Endothelial cell of umbilical vein (primary cell): ENCODE measurements around the gene RABEP2. TPM values are rescaled to one million over a fixed set of nuclear protein-coding genes. Genes with fewer than 3 reads are reported as not detected.

Source experiments
- BruUV-seq: library from RNA; stranded (reverse); fragments of 400-500 nt; replicated peaks from 2 replicates; lab custom pipeline; 2021; lab: Mats Ljungman, UMichigan
- CTCF ChIA-PET: fragments of 300-600, 350-600 bp; sonication (Branson Sonifier 250); formaldehyde crosslinking; loops from one replicate; lab custom pipeline; 2021; ENCODE audit warnings: antibody characterized with exemption, inconsistent platforms; lab: Charles Lee
- POLR2A ChIA-PET: fragments of 300-600, 350-600 bp; sonication (Branson Sonifier 250); formaldehyde crosslinking; loops from one replicate; lab custom pipeline; 2021; ENCODE audit warnings: antibody characterized with exemption, inconsistent platforms; lab: Charles Lee
- DNase-seq: peaks from one replicate; pipeline ENCODE4 v3.0.0-alpha.2; 2011; ENCODE audit warnings: low read depth, low spot score
- FAIRE-seq: peaks from 2 replicates; lab custom pipeline; 2011; peaks lifted over from hg19 to GRCh38; lab: Jason Lieb, UNC
- H2AFZ ChIP-seq: 2 replicates; pipeline ENCODE4 v1.6.0; 2012; ENCODE audit warnings: low read depth, low read length, control low read depth, inconsistent platforms
- H3K27ac ChIP-seq: 2 replicates; pipeline ENCODE4 v1.5.1; 2011; ENCODE audit warnings: low read depth, mild to moderate bottlenecking, control low read depth, low read length, moderate library complexity; ENCODE audit not compliant: insufficient read depth
- H3K27me3 ChIP-seq, 2 experiments: 2 replicates each; pipeline versions ENCODE4 v1.6.0 to v1.6.1; 2011; ENCODE audit warnings: low read length in 2 of 2, mixed read lengths in 1 of 2; ENCODE audit not compliant: control insufficient read depth in 2 of 2, insufficient read depth in 2 of 2
- H3K36me3 ChIP-seq, 2 experiments: 2 replicates in 1 of 2; 3 replicates in 1 of 2; pipeline ENCODE4 v1.5.1; 2011; ENCODE audit warnings: low read length in 2 of 2, mild to moderate bottlenecking in 1 of 2, moderate library complexity in 1 of 2; ENCODE audit not compliant: control insufficient read depth in 2 of 2, insufficient read depth in 2 of 2; ENCODE audit errors: extremely low read depth in 1 of 2
- H3K4me1 ChIP-seq: 3 replicates; pipeline ENCODE4 v1.5.1; 2011; ENCODE audit warnings: mild to moderate bottlenecking, low read length; ENCODE audit not compliant: control insufficient read depth, insufficient read depth; ENCODE audit errors: extremely low read depth
- H3K4me2 ChIP-seq: 2 replicates; pipeline ENCODE4 v1.6.1; 2011; ENCODE audit warnings: low read length, control low read depth, mixed read lengths; ENCODE audit not compliant: insufficient read depth
- H3K4me3 ChIP-seq, 3 experiments: fragments of 200-600 bp in 1 of 3; sonication (generic), shearing (Covaris generic) in 1 of 3; replicated peaks in 1 of 3; 2 replicates each; pipeline ENCODE4 v1.5.1; 2011 to 2016; ENCODE audit warnings: control low read depth in 3 of 3, low read length in 3 of 3, mild to moderate bottlenecking in 2 of 3, inconsistent platforms in 1 of 3, low read depth in 1 of 3, moderate library complexity in 1 of 3; ENCODE audit not compliant: insufficient read depth in 1 of 3
- H3K79me2 ChIP-seq: 2 replicates; pipeline ENCODE4 v1.6.0; 2012; ENCODE audit warnings: low read length, inconsistent platforms; ENCODE audit not compliant: control insufficient read depth, insufficient read depth
- H3K9ac ChIP-seq: replicated peaks from 2 replicates; pipeline ENCODE3; 2011; ENCODE audit warnings: low read length, control low read depth; ENCODE audit not compliant: insufficient read depth; ENCODE audit errors: extremely low read depth
- H3K9me1 ChIP-seq: replicated peaks from 3 replicates; pipeline ENCODE4 v1.6.0; 2011; ENCODE audit warnings: mild to moderate bottlenecking, low read length; ENCODE audit not compliant: control insufficient read depth, insufficient read depth; ENCODE audit errors: extremely low read depth
- H3K9me3 ChIP-seq: replicated peaks from 2 replicates; pipeline ENCODE4 v1.5.1; 2012; ENCODE audit warnings: low read length, inconsistent platforms; ENCODE audit not compliant: control insufficient read depth, insufficient read depth
- H4K20me1 ChIP-seq: replicated peaks from 2 replicates; pipeline ENCODE3; 2011; ENCODE audit warnings: mild to moderate bottlenecking, low read length; ENCODE audit not compliant: control insufficient read depth, insufficient read depth; ENCODE audit errors: extremely low read depth
- CTCF ChIP-seq, 2 donors: IDR thresholded peaks; 1 replicate in 1 of 2; 2 replicates in 1 of 2; pipeline ENCODE4 v1.5.1; 2011; ENCODE audit warnings: low read length in 2 of 2, mild to moderate bottlenecking in 2 of 2, moderate library complexity in 2 of 2, control low read depth in 1 of 2, inconsistent platforms in 1 of 2, low read depth in 1 of 2; ENCODE audit not compliant: insufficient read depth in 1 of 2; ENCODE audit errors: extremely low read depth in 1 of 2
- EZH2 ChIP-seq: IDR thresholded peaks from 2 replicates; pipeline ENCODE4 v1.6.1; 2012; ENCODE audit warnings: borderline replicate concordance, low read depth, mild to moderate bottlenecking, moderate library complexity, low read length, inconsistent platforms; ENCODE audit not compliant: severe bottlenecking
- FOS ChIP-seq: IDR thresholded peaks from 2 replicates; pipeline ENCODE4 v1.6.1; 2011; ENCODE audit warnings: mild to moderate bottlenecking, low read length, moderate library complexity, borderline replicate concordance; ENCODE audit not compliant: insufficient read depth
- GATA2 ChIP-seq: IDR thresholded peaks from 2 replicates; pipeline ENCODE4 v1.7.0; 2011; ENCODE audit warnings: low read depth, mild to moderate bottlenecking, moderate library complexity, mixed read lengths, low read length; ENCODE audit not compliant: insufficient read length, insufficient read depth
- JUN ChIP-seq: IDR thresholded peaks from 2 replicates; pipeline ENCODE4 v1.6.1; 2011; ENCODE audit warnings: borderline replicate concordance, low read depth; ENCODE audit not compliant: insufficient read length, insufficient read depth
- MYC ChIP-seq: IDR thresholded peaks from one replicate; pipeline ENCODE4 v1.6.1; 2011; ENCODE audit warnings: mild to moderate bottlenecking, low read depth, low read length
- POLR2A ChIP-seq: IDR thresholded peaks from 2 replicates; pipeline ENCODE4 v1.6.1; 2012; ENCODE audit warnings: low read depth, mild to moderate bottlenecking, control low read depth, low read length
- POLR2AphosphoS5 ChIP-seq: IDR thresholded peaks from 2 replicates; pipeline ENCODE4 v1.6.1; 2012; ENCODE audit warnings: low read depth, mild to moderate bottlenecking, control low read depth, low read length, moderate library complexity; ENCODE audit not compliant: insufficient read depth
- dilution Hi-C: fragments of 300-500 bp; cut with MboI; formaldehyde crosslinking; loops from one replicate; pipeline ENCODE4 v1.15.0; 2019; ENCODE audit warnings: low sequenced_read_pairs; ENCODE audit not compliant: extremely low pct_ligation_motif_present
- intact Hi-C: fragments of 100-400 bp; cut with micrococcal nuclease; formaldehyde crosslinking; loops from one replicate; pipeline ENCODE4 v1.10.0; 2022
- polyA plus RNA-seq, 4 experiments: library from polyadenylated mRNA; depleted of rRNA in 3 of 4; stranded (reverse) in 3 of 4; unstranded in 1 of 4; fragments of >200 nt; gene quantifications; 2 replicates each; pipeline versions ENCODE4 v1.2.1 to v1.2.3, GENCODE V29; 2011 to 2012; ENCODE audit warnings: missing spikeins in 1 of 4
- total RNA-seq: library from RNA; stranded (reverse); gene quantifications from 2 replicates; pipeline ENCODE4 v1.2.3, GENCODE V29; 2021
- TF ChIP-seq, protein P1 (sequence below): IDR thresholded peaks from 2 replicates; pipeline ENCODE4 v1.6.1; 2011; ENCODE audit not compliant: insufficient read depth, insufficient read length

RABEP2 gene
- total and polyA plus RNA-seq, 2 donors (not counting 3 experiments of a cell fraction or from before 2014, with no cell fraction given): 25.9 to 37.4 TPM

DNA sequence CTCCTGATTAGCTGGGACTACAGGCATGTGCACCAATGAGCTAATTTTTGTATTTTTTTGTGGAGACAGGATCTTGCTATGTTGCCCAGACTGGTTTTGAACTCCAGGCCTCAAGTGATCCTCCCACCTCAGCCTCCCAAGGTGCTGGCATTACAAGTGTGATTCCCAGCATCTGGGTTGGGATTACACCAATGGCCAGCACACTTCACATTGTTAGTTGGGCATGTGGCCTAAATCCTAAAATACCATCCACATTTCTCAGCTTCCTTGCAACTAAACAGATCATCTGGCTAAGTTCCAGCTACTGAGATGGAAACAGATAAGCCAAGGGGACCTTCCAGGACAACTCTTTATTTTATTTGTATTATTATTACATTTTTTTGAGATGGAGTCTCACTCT is 9.9 kb downstream of the RABEP2 start:
- Histone ChIP-seq H3K27me3 (no peaks in the 10 kb centered on the region), H2AFZ (no peak overlapping the region), H3K79me2 (no peaks in the 10 kb centered on the region), H3K4me1 (no peaks in the 10 kb centered on the region), H3K36me3 (peaks cover 0 to 22% of the 10 kb centered on the region in 2 experiments), H3K9me3 (no peaks in the 10 kb centered on the region), H3K4me3 (no peak overlapping the region), H3K9ac (no peak overlapping the region), H4K20me1 (no peaks in the 10 kb centered on the region), H3K4me2 (no peak overlapping the region), H3K27ac (no peak overlapping the region), H3K9me1 (no peaks in the 10 kb centered on the region)
- TF ChIP-seq POLR2A (no peak), JUN (no peak), EZH2 (no peak), CTCF (IDR thresholded peaks at IDR 0.05; ENCODE audit: extremely low read depth in 1 of 2, insufficient read depth in 1 of 2, low read depth in 1 of 2, low read length in 2 of 2) (no peak), FOS (no peak), GATA2 (peak; percentile 67), MYC (no peak), POLR2AphosphoS5 (peak; percentile 29)
- TF ChIP-seq, protein P1, sequence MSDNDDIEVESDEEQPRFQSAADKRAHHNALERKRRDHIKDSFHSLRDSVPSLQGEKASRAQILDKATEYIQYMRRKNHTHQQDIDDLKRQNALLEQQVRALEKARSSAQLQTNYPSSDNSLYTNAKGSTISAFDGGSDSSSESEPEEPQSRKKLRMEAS: no peak
- BruUV-seq: no TSS peak
- dilution Hi-C loops: no loop called here
- ChIA-PET CTCF (interaction anchor here (1.7 to 1.9 kb wide), 2 partner anchors 21 to 30 kb away, joined by 3 to 5 read pairs; no protein-coding TSS in a partner anchor), POLR2A (interaction anchor here (0.7 kb wide), 1 partner anchor 29 kb away, joined by 3 read pairs; no protein-coding TSS in a partner anchor)
- DNase-seq (peak; percentile 48), FAIRE-seq (peak; percentile 63)
- intact Hi-C loops: no loop called here
